ENCODE results near the gene NLRP4.
"Not testable (repeated sequence)": the region's sequence is repeated elsewhere in the genome, so short reads cannot be mapped to it uniquely, and the experiment has no call there.

The NLRP4 gene

DNA sequence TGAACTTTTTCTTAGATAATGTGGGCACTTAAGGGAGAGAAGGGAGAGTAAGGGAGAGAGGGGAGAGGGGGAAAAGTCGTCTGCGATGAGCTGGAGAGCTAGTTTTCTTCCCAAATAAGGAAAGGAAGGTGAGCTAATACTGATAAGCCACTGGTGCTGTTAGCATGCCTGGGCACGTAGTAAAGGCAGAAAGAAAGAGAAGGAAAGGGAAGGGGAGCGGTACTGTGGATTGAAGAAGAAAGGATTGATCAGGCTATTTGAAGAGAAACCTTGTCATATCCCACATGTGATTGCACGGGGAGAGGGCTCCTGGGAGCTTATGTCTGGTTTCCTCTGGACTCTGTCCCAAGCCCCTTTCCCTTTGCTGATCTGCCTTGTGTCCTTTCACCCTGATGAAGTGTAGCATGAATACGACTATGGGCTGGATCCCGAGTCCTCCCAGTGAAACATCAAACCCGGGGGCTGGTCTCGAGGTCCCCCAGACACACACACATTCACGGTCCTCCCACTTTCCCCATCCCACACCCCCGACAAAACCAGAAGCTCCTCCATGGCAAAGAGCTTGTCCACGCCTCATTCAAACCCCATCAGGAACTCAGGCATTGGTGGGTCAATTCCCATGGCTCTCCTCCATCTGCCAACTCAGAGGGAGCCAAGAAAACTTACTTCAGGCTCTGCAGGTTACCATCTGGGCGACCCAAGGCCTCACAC, 65.2 kb downstream of the NLRP4 start:
- DNase-seq, result no peak

DNA sequence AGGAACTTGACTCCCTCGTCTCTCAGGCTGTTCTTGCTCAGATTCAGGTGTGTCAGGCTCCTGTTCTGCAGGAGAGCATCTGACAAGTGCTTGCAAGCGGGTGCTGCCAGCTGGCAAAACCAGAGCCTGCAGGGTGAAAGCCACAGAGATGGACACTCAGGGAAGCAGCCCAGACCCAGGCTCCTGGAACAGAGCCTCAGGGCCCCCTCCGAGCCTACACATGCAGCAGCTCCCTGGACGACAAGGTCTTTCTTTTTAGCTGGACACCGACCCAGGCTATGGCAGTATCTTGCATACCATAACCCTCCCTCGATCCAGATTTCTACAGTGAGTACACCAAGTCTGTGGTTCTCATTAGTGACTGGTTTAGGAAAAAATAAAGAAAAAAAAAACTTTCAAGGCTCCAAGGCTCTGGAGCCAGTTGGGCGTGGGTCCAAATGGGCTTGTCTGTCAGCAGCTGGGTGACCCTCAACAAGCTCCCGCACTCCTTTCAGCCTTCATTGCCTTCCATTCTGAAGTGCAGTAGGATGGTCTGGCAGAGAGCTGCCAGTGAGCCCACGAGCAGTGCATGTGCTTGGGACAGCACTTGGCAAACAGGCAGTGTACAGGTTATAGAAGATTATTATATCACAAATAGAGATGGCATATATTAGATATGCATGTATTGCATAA, 65.9 kb downstream of the NLRP4 start:
- no peak for DNase-seq

DNA sequence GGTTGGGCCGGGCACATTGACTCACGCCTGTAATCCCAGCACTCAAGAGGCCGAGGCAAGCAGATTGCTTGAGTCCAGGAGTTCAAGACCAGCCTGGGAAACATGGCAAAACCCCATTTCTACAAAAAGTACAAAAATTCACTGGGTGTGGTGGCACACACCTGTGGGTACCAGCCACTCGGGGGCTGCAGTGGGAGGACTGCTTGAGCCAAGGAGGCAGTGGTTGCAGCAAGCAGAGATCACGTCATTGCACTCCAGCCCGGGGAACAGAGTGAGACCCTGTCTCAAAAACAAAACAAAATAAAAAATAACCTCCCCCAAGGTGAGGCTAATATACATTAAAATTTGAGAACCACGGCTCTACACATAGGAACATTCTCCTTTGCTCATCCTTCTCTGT, 70.9 kb downstream of the NLRP4 start:
- DNase-seq, result no peak

DNA sequence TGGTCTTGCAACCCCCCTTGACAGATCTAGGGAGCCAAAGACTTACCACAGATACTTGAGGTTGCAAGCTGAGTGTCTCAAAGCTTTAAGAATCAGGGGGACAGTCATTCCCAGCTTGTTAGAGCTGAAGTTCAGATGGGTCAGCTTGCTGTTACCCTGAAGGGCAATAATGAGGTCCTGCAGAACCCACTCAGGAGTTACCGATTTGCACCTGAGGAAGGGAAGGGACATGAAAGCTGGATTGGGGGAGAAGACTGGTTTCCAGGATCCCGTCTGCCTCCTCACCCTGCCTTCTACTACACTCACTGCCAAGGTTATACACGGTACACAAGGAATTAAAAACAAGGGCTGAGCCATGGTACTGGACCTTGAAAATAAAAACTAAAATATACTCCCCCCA, 71.4 kb downstream of the NLRP4 start:
- no peak for DNase-seq

DNA sequence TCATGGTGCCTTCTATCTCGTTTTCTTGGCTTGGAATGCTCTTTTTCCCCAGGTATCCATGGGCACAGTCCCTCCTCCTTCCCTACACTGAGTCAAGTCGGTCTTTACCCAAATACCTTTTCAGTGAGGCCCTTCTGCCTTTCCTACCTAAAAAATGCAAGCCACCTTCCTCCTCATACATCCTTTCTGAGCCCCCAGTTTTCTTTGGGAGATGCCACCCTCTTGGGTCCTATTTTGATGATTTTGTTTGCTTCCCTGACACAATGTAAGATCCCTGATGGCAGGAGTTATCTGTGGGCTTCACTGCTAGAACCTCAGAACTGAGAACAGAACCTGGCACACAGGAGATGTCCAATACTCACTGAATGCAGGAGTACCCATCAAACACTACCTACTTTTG, 73.5 kb downstream of the NLRP4 start:
- DNase-seq, result no peak

DNA sequence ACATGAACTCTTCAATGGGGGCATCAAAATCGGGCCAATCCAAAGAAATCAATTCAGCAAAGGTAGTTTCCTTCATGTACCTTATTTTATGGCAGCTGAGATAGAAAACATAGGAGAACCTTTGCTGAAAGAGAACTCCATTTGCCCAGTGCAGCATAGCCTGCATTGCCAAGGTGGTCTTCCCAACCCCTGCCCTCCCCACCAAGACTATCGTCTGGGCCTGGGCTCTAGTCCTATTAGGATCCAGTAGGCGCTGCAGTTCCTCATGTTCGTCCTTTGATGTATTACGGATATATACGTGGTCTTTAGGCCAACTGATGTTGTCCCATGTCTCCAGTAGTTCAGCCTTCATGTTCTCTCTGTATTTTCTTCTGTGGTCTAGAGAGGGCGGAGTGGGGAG, 76.6 kb downstream of the NLRP4 start:
- no peak for DNase-seq

DNA sequence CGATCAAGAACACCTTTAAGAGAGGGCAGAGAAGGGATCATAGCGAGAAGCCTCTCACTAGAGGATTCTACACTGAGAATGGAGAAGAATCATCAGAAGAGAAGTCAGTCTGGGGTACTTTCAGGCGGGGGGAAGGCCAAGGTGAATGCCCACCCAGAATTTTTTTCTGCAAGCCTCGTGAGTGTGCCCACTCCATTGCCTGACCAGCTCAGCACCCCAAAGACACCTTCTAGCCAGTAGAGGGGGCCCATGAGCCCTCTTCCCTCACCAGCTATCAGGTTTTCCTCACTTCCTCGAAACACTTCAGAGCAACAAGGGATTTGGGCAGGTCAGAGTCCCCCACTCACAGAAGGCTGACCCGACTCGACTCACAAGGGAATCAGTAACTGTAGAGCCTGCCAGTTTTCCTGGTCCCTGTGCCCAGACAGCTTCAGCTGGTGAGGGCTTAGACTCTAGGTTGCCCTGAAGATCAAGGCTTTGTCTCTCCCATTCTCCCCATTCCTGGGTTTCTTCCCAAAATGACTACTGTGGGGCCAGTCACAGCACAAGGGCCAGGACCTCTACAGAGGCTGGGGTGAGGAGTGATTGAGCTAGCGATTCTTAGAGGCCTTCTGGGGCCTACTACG, 77.4 kb downstream of the NLRP4 start:
- DNase-seq, result no peak

DNA sequence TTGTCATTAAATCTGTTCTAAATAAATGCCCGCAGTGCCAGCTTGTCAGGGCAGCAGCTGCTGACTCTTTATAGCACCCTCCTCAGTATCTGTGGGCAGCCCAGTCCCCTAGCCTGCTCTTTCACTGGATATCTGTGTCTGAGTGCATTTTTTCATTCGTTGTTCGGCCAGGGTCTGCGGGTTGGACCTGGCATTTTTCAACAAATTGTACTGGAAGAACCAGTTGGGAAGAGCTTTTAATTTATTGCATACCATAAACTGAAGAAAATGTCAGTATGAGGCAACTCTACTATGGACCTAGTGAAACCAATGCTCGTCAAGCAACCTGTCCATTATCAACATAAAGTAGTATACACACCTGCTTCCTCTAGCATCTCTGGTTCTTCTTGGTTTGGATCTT, 87.2 kb downstream of the NLRP4 start:
- DNase-seq, result no peak

DNA sequence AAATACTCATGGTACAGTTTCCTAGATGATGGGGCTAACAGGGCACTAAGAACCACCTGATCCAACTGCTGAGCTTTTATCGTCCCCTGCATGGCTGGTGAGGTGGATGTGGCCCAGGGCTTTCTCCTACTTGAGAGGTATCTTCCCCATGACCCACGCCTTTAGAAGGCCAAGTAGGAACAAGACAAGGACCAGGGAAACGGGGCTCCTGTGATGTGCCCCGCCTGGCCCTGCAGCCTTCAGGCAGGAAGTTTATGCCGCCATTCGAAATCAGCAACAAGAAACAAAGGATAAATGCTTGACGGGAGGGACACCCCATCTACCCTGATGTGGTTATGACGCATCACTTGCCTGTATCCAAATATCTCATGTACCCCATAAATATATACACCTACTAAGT, 91.7 kb downstream of the NLRP4 start:
- no peak for DNase-seq

DNA sequence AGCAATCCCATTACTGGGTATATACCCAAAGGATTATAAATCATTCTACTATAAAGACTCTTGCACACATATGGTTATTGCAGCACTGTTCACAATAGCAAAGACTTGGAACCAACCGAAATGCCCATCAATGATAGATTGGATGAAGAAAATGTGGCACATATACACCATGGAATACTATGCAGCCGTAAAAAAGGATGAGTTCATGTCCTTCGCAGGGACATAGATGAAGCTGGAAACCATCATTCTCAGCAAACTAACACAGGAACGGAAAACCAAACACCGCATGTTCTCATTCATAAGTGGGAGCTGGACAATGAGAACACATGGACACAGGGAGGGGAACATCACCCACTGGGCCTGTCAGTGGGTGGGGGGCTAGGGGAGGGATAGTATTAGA, 92.9 kb downstream of the NLRP4 start:
- DNase-seq, result not testable (repeated sequence)

DNA sequence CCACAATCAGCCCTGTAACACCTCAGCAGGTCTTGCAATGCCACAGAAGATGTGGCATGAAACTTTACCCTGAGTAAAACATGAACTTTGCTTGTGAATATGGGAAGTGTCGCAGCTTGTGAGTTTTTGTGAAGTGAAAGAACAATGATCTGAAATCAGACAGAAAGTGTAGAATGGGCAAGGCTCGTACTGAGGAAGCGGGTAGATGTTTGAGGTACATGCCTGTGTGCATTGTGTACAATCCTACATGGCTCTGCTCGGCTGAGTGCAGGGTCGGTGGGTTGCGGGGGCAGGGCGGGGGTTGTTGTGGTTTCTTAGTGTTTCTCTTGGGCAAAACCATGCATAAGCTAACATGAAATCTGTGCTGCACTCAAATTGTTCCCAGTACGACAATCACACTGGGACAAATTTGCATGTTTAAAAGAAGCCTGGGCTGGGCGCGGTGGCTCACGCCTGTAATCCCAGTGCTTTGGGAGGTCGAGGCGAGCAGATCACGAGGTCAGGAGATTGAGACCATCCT, 94.7 kb downstream of the NLRP4 start:
- DNase-seq, result no peak

Data from CD4-positive, alpha-beta T cell treated with Interferon gamma for 1 hour (primary cell).